ENCODE measurements around the gene ATP10A.

ATP10A gene

GRCh38 chr15:25830844-25831451 is 32.2 kb downstream of the ATP10A start:
- no peak for TF ChIP-seq CTCF (IDR thresholded peaks at IDR 0.05)

GRCh38 chr15:25829073-25829472 is 34.1 kb downstream of the ATP10A start:
- TF ChIP-seq CTCF (IDR thresholded peaks at IDR 0.05): no peak

- no peak for TF ChIP-seq CTCF (IDR thresholded peaks at IDR 0.05)
Measured at GRCh38 chr15:25825207-25825606, 37.9 kb downstream of the ATP10A start.

- TF ChIP-seq CTCF (IDR thresholded peaks at IDR 0.05): no peak
Measured at GRCh38 chr15:25824618-25825017, 38.5 kb downstream of the ATP10A start.

GRCh38 chr15:25812845-25813244 is 50.3 kb downstream of the ATP10A start:
- TF ChIP-seq CTCF (IDR thresholded peaks at IDR 0.05): no peak

GRCh38 chr15:25812073-25812472 is 51.1 kb downstream of the ATP10A start:
- TF ChIP-seq CTCF (IDR thresholded peaks at IDR 0.05): no peak

- no peak for TF ChIP-seq CTCF (IDR thresholded peaks at IDR 0.05)
Measured at GRCh38 chr15:25811481-25811906, 51.6 kb downstream of the ATP10A start.

GRCh38 chr15:25810631-25811091 is 52.5 kb downstream of the ATP10A start:
- no peak for TF ChIP-seq CTCF (IDR thresholded peaks at IDR 0.05)

Data from LNCAP (cell line).